ENCODE results near the gene LRCH1.

DNA sequence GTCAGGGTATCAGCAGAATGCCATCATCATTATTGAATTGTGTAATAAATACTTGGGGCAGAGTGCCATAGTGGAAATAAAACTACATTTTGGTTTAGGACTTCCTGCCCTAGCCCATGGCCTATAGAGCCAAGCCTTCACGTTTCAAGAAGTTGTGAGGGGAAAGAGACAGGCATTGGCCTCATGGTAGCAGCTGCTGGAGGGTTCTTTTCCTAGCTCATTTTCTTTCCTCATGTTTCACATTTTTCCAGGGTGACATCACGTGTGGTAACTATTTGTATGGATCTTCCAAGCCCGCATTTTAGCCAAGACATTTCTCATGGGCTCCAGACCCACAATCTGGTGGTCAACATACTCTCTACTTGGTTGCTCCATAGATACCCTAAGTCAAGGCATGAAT, 80.4 kb downstream of the LRCH1 start:
- TF ChIP-seq, protein P1, sequence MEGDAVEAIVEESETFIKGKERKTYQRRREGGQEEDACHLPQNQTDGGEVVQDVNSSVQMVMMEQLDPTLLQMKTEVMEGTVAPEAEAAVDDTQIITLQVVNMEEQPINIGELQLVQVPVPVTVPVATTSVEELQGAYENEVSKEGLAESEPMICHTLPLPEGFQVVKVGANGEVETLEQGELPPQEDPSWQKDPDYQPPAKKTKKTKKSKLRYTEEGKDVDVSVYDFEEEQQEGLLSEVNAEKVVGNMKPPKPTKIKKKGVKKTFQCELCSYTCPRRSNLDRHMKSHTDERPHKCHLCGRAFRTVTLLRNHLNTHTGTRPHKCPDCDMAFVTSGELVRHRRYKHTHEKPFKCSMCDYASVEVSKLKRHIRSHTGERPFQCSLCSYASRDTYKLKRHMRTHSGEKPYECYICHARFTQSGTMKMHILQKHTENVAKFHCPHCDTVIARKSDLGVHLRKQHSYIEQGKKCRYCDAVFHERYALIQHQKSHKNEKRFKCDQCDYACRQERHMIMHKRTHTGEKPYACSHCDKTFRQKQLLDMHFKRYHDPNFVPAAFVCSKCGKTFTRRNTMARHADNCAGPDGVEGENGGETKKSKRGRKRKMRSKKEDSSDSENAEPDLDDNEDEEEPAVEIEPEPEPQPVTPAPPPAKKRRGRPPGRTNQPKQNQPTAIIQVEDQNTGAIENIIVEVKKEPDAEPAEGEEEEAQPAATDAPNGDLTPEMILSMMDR (IDR thresholded peaks at IDR 0.05): no peak
- TF ChIP-seq, protein P2, sequence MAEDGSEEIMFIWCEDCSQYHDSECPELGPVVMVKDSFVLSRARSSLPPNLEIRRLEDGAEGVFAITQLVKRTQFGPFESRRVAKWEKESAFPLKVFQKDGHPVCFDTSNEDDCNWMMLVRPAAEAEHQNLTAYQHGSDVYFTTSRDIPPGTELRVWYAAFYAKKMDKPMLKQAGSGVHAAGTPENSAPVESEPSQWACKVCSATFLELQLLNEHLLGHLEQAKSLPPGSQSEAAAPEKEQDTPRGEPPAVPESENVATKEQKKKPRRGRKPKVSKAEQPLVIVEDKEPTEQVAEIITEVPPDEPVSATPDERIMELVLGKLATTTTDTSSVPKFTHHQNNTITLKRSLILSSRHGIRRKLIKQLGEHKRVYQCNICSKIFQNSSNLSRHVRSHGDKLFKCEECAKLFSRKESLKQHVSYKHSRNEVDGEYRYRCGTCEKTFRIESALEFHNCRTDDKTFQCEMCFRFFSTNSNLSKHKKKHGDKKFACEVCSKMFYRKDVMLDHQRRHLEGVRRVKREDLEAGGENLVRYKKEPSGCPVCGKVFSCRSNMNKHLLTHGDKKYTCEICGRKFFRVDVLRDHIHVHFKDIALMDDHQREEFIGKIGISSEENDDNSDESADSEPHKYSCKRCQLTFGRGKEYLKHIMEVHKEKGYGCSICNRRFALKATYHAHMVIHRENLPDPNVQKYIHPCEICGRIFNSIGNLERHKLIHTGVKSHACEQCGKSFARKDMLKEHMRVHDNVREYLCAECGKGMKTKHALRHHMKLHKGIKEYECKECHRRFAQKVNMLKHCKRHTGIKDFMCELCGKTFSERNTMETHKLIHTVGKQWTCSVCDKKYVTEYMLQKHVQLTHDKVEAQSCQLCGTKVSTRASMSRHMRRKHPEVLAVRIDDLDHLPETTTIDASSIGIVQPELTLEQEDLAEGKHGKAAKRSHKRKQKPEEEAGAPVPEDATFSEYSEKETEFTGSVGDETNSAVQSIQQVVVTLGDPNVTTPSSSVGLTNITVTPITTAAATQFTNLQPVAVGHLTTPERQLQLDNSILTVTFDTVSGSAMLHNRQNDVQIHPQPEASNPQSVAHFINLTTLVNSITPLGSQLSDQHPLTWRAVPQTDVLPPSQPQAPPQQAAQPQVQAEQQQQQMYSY (CRISPR knock-in tag; IDR thresholded peaks at IDR 0.05): no peak
- no peak for TF ChIP-seq ZNF512 (CRISPR knock-in tag; IDR thresholded peaks at IDR 0.05; ENCODE audit: borderline replicate concordance)
- TF ChIP-seq NR2C2 (CRISPR knock-in tag; IDR thresholded peaks at IDR 0.05): no peak
- TF ChIP-seq CREB1 (CRISPR knock-in tag; IDR thresholded peaks at IDR 0.05): no peak
- TF ChIP-seq ZNF138 (CRISPR knock-in tag; conservative IDR thresholded peaks at IDR 0.05): no peak
- TF ChIP-seq, protein P3, sequence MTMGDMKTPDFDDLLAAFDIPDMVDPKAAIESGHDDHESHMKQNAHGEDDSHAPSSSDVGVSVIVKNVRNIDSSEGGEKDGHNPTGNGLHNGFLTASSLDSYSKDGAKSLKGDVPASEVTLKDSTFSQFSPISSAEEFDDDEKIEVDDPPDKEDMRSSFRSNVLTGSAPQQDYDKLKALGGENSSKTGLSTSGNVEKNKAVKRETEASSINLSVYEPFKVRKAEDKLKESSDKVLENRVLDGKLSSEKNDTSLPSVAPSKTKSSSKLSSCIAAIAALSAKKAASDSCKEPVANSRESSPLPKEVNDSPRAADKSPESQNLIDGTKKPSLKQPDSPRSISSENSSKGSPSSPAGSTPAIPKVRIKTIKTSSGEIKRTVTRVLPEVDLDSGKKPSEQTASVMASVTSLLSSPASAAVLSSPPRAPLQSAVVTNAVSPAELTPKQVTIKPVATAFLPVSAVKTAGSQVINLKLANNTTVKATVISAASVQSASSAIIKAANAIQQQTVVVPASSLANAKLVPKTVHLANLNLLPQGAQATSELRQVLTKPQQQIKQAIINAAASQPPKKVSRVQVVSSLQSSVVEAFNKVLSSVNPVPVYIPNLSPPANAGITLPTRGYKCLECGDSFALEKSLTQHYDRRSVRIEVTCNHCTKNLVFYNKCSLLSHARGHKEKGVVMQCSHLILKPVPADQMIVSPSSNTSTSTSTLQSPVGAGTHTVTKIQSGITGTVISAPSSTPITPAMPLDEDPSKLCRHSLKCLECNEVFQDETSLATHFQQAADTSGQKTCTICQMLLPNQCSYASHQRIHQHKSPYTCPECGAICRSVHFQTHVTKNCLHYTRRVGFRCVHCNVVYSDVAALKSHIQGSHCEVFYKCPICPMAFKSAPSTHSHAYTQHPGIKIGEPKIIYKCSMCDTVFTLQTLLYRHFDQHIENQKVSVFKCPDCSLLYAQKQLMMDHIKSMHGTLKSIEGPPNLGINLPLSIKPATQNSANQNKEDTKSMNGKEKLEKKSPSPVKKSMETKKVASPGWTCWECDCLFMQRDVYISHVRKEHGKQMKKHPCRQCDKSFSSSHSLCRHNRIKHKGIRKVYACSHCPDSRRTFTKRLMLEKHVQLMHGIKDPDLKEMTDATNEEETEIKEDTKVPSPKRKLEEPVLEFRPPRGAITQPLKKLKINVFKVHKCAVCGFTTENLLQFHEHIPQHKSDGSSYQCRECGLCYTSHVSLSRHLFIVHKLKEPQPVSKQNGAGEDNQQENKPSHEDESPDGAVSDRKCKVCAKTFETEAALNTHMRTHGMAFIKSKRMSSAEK (CRISPR knock-in tag; IDR thresholded peaks at IDR 0.05; ENCODE audit: borderline replicate concordance): no peak
- TF ChIP-seq JUN (CRISPR knock-in tag; IDR thresholded peaks at IDR 0.05): no peak
- no peak for TF ChIP-seq FOXP1 (CRISPR knock-in tag; IDR thresholded peaks at IDR 0.05; ENCODE audit: borderline replicate concordance)
- no peak for TF ChIP-seq ETV6 (CRISPR knock-in tag; IDR thresholded peaks at IDR 0.05)
- no peak for TF ChIP-seq NFYB (CRISPR knock-in tag; conservative IDR thresholded peaks at IDR 0.05; ENCODE audit: low read depth)
- TF ChIP-seq MYBL2 (CRISPR knock-in tag; IDR thresholded peaks at IDR 0.05): no peak
